Measurements from ENCODE around the gene ZNF750.

Gene ZNF750

DNA sequence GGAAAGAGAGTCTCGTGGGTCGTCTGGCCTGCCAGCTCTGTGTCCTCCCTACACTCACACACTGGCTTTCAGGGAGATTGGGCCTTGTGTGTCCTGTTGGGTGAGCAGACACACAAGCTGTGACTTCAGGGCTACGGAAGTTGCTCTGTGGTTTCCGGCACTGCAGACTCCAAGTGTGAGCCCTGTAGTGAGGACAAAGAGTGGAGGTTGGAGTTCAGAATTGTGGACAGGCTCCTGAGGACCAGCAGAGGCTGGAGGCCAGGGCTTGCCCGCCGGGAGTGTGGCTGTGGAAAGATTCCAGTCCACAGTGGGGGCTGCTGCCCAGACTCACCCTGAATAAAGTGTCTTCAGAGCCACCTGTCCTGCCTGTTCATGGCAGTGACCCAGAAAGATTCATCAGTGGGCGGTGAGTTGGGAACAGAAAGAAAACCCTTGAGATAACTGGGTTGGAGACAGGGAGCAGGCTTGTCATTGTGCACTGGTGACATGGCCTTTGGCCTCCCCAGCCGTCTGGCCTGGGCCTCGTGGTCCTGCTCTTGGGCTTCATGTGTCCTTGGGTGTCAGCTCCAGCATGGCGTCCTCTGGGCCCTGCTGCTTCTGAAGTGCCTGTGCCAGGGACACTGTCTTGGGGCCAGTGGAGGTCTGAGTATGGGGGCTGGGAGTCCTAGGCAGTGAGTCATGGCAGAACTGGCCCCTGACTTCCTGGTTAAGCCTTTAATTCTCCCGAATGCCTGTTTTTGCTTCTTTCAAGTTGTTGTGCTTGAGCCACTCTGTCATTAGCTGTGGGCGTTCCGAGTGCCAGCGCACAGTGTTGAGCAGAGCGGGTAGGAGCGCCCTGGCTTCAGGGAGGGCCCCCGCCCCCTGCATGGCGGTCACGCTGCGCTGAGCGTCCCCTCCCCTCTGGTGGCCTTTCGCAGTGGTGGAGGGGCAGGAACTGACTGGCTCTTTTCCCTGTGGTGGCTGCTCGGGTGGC lies 19.9 kb upstream of the ZNF750 start:
- DNase-seq (ENCODE audit: low spot score): no peak

DNA sequence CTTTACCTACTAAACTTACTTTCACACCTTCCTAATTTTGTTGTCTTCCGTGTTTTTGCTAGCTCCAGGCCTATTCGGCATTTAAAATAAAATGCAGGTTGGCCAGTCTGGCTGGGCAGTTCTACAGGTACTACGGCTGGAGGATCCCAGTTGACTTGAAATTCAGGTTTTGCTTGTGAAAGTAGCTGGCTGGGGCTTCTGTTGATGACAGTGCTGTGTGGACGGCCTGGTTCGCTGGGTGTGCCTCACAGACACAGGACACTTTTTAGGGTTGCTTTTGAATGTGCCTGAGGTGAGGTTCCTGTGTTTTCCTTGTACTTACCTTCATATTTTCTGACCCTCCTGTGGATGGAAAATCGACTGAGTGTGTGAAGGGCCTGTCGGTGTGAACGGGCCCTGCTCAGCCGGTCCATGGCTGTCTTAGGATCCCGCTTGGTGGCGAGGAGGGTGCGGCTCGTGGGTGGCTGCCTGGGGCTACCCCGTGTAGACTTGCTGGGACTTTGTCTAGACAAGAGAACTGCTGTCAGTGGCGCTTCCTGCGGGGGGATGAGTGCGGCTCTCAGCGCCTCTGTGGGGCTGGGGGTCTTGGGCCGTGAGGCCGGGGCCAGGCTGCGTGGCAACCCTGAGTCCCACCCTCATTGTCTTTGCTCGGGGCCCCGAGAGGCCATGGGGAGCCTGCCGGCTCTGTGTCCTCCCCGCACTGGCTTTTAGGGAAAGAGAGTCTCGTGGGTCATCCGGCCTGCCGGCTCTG lies 18.7 kb upstream of the ZNF750 start:
- DNase-seq (ENCODE audit: low spot score): no peak

DNA sequence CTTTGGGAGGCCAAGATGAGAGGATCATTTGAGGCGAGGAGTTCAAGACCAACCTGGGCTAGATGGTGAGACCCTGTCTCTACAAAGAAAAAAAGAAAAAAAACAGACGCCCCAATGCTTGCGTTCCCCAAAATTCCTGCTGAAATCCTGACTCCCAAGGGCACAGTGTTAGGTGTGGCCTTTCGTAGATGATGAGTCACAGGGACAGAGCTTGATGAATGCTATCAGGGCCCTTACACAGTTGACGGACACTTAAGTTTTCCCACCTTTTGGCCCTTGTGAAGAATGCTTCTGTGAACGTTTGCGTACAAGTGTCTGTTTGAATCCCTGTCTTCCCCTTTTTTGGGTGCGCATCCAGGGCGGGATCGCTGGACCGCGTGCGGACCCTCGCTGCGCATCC lies 16.5 kb upstream of the ZNF750 start:
- DNase-seq (ENCODE audit: low spot score): no peak

DNA sequence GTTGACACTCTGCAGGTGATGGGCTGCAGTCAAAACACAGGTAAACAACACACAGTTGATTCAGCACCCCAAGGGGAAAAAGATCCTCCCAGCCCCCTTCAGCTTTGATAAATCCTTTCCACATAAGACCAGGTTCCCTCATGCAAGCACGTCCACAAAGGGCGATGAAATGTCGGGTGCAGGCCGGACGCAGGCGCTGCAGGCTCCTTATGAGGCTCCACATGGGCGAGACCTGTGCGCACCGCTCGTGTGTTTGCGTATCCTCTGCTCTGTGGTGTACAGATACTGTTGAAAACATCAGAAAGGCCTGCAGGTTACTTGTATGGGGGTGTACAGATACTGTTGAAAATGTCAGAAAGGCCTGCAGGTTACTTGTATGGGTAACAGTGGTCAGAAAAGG lies 14.4 kb upstream of the ZNF750 start:
- DNase-seq (ENCODE audit: low spot score): no peak

DNA sequence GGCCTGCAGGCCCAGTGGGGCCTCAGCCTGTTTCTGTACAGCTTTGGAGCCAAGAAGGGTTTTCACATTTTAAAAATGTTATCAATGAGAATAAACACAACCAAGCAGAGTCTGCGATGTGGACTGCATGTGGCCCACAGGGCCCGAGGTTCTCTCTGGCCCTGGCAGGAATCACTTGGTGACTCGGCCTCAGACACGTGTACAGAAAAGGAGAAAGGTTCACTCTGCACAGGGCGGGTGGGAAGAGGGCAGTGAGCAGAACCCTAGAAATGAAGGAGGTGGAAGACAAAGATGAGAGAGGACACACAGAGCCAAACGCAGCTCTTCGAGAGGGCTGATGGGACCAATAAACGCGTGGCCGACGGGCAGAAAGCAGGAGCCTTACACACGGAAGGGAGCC lies 11.6 kb upstream of the ZNF750 start:
- DNase-seq (ENCODE audit: low spot score): no peak

DNA sequence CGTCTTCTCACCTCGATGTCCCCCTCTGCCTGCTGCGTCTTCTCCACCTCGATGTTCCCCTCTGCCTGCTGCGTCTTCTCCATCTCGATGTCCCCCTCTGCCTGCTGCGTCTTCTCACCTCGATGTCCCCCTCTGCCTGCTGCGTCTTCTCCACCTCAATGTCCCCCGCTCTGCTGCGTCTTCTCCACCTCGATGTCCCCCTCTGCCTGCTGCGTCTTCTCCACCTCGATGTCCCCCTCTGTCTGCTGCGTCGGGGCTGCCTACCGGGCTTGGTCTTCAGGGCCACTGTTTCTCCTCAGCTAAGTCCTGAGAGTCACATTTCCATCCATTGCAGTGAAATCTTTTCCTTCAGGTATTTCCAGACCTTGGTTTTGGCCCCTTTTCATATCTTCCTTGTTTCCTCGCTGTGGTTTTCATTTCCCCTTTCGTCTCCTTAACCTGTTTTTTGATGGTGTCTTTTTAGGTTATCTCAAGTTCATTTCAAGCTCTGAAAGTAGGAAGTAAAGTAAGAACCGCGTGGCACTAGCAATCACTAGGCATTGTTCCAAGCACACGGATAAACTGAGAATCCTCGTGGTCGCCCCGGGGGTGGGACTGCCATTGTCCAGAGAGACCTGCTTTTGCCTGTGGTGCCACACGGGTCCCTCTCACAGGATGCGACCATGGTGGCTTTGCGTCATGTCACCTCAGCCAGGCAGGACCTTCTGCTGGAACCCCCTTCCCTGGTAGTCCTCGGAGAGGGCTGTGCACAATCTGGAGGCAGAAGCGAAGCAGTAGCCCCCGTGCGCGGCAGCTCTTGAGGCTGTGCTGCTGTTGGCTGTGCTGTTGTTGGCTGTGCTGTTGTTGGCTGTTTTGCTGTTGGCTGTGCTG lies 9.5 kb upstream of the ZNF750 start:
- DNase-seq (ENCODE audit: low spot score): no peak

DNA sequence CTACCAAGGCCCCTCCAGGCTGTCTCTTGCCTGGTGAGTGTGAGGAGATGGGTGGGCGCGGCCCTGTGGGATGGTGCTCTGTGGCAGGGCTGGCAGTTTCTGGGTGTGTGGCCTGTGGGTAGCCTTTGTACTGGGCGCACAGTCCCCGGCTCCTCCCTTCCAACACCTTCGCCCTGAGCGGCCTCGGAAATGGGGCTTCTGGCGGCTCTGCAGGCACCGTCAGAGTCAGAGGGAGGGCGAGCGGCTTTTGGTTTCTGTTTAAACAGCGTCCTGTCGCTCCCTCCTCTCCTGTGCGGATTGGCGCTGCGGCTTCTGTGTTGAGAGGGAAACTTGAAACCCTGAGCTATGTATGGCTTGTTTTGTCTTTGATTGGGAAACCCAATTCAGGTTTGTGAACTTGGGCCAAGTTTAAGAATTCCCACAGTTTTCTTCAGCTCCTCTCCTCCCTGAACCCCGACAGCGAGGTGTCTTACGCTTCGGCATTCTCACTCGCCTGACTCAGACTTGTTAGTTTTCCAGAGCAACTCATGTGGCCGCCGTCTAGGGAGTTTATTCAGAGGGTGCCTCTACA lies 8.3 kb upstream of the ZNF750 start:
- DNase-seq (ENCODE audit: low spot score): no peak

DNA sequence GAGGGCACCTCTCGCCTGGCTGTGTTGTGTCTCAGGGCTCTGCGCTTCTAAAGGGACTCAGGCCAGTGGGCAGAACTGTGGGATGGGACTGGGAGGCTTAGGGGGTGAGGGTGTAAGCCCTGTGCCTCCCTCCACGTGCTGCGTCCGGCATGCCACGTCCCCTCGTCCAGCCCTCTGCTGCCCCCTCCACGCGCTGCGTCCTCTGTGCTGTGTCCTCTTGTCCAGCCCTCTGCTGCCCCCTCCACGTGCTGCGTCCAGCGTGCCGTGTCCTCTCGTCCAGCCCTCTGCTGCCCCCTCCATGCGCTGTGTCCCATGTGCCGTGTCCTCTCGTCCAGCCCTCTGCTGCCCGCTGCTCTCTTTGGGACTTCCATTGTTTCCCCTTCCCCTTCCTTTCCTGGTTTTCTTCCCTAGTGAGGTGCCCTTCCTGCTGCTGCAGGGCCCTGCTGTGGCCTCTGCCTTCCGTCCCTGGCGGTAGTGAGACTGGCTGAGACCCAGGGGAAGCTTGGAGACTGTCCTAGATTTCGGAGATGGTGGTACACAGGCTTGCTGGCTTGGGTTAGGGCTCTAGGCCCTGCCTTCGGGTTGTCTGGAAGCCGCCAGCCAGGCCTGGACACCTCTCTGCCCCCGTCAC lies 6.4 kb upstream of the ZNF750 start:
- DNase-seq (ENCODE audit: low spot score): no peak

DNA sequence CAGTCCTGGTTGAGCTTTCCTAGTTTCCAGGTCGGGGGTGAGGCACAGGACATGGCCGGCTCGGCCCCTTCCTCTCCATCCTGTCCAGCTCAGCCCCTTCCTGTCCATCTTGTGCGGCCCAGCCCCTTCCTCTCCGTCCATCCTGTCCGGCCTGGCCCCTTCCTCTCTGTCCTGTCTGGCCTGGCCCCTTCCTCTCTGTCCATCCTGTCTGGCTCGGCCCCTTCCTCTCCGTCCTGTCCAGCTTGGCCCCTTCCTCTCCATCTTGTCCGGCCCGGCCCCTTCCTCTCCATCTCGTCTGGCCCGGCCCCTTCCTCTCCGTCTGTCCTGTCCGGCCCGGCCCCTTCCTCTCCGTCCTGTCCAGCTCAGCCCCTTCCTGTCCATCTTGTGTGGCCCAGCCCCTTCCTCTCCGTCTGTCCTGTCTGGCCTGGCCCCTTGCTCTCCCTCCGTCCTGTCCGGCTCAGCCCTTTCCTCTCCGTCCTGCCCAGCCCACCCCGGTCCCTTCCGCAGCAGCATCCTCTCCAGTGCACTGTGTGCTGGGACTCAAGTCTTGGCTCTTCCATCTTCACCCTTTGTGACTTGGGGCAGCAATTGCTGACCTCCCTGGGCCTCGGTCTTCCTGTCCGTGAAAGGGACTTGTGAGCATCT lies 5.5 kb upstream of the ZNF750 start:
- DNase-seq (ENCODE audit: low spot score): no peak

DNA sequence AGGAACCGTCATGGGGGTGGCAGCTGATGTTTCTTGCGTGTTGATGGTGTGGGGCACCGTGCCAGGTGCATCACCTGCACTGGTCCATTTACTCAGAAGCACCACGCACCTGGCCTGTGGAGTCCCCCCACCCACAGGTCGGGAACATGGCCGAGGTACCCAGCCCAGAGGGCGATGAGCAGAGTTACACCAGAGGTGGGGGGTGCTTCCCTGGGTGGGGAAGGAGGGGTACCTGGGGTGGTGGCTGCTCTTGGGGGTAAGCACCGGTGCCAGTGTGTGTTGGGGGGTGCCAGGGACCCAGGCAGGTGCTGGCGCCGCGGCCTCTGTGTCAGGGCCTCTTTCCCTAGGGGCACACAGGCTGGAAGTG lies 5.0 kb upstream of the ZNF750 start:
- no peak for DNase-seq (ENCODE audit: low spot score)

DNA sequence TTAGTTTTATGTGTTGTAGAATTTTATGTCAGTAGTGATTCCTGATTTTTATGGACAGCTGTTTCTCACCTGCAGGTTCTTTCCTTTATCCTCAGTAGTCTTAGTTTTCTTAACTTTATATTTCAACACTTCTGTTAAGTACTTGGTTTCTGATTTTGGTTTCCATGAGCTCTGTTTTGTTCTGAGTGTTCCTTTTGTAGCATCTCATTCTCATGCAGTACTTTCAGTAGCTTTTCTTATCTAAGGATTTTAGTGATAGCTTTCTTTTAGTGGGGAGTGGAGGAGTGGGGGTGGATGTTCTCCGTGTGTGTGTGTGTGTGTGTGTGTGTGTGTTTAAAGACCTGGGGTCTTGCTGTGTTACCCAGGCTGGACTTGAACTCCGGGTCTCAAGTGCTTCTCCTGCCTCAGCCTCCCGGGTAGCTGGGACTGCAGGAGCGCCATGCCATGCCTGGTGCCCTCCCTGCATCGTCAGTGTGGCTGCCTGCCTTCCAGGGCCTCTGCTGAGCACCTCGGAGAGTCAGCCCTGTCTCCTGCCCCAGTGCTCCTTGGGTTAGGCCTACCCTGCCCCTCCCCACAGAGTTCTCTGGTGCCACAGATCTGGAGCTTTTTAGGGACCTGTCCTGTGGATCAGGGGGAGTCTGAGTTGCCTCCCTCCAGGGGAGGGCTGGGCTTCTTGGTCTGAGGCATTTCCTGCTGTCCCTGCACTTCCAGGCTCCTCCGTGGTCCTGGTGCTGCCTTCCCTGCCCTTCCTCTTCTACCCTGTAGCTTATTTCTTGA lies 4.3 kb upstream of the ZNF750 start:
- DNase-seq (ENCODE audit: low spot score): no peak

DNA sequence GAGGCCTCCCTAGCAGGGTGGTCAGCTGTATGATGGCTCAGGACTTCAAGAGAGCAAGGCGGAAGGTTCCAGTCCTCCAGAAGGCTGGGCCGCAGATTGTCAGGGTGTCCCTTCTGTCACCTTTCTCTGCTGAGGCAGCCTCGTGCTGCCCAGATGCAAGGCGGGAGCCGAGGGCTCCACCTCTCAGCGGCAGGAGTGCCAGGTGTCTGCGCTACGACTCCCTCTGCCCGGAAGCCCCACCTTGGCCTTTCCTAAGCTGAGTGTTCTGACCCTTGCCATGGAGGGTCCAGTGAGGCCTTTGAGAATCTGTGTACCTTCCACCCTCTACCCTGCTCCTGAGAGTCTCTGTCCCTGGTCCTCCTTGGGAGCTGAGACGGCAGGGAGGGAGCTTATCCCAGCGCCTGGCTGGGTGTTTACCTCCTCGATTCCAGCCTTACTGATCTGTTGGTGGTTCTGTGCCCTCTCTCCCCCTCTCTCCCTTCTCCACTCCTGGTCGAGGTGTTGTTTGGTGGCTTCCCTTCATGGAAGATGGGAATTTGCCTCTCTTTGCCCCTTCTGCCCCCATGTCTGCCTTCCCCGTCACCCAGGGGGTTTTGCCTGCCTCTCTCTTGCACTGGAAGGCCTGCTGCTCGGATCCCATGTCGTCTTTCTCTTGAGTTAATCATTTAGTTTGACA lies 2.2 kb upstream of the ZNF750 start:
- DNase-seq (ENCODE audit: low spot score): no peak

DNA sequence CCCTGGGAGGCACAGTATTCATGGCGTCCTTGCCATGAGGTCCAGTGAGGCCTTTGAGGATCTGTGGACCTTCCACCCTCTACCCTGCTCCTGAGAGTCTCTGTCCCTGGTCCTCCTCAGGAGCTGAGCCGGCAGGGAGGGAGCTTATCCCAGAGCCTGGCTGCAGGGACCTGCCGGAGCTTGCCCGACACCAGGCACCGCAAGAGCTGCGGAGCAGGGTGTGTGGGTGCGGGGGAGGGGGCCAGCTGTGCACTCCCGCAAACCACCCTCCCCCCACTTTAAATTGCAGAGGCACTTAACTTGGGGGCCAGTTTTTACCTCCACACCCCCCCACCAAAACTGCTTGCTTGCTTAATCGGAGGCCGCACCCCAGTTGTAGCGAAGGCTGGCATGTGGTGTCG lies 609 bp upstream of the ZNF750 start:
- no peak for DNase-seq (ENCODE audit: low spot score)

DNA sequence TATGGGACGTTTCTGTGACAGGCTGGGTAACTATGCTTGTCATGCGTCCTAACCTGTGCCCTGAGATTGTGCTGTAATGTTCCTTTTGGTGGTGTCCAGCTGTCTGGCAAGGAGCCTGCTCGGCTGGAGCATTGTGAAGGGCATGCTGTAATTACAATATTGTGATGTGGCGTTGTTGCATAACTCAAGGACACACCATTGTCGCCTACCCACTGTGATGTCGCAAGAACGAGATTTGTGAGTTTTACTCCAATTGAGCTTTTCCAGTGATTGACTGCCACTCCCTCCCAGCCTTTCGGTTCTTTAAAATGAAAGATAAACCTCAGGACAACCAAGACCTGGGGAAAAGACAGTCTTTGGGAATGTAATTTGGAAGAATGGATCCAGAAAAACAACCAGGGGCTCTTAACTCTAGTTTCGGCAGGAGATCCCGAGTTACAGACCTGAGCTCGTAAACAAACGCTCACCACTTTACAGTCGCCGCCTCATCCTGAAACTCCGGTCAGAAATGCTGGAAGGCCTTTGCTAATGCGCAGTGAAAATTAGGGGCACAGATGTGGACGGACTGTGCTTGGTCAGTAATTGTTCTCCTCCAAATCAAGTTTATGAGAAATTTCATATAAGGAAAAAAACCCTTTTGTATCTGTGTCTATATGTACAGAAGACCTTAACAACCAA lies 1.3 kb downstream of the ZNF750 start:
- DNase-seq (ENCODE audit: low spot score): no peak

DNA sequence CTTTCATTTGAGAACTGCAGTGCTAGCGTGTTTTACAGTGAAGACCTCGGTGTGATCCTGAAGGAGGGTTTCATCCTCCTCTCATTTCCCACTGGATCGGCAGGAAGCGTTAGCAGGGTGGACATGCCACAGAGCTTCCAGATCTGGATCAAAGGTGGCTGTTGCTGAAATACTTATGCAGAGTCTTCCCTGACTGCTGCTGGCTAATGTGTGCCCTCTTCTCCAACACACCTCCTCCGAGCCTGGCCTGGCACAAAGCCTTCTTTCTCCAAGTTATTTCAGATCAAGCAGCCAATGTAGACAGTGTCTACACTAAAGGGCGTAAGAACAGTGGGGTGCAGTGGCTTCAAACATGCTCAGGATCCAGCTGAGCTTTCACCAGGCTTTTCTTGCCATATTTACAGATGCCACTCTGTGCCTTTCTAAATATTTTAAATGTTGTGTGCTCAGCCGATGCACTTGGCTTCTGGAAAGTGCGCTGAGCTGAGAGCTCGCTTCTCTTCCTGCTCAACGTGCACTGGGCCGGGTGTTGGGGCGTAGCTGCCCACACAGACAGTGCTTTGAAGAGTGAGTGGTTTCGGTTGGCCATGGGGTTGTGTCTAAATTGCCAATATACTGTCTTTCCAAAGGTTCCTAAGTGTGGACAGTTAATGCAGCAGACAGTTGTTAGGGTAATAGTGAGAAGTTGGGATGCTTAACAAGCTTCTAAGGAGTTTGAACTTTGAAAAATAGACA lies 2.1 kb downstream of the ZNF750 start:
- DNase-seq (ENCODE audit: low spot score): no peak

DNA sequence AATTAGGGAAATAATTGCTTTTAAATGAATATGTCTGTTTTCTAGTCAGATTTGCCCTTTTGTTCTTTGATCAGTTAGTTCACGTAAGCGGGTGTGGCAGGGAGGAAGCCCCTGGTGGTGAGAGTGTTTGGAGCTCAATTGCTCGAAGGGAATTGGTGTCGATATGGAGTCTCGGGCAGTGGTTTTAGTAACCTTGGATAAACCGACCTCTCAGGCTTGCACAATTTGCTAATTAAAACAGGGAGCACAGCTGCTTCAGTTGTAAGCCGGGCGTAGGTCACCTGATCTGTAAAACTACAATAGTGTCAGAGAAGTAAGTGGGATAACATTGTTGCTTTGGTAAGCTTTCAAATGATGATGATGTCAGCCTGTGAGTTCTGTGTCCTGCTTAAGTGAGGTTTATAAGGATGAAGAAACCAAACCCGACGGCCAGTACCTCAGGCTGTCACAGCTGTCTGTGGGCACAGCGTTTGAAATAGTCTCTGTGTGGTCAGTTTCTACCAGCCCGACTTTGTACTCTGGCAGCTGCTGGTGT lies 2.9 kb downstream of the ZNF750 start:
- DNase-seq (ENCODE audit: low spot score): no peak

DNA sequence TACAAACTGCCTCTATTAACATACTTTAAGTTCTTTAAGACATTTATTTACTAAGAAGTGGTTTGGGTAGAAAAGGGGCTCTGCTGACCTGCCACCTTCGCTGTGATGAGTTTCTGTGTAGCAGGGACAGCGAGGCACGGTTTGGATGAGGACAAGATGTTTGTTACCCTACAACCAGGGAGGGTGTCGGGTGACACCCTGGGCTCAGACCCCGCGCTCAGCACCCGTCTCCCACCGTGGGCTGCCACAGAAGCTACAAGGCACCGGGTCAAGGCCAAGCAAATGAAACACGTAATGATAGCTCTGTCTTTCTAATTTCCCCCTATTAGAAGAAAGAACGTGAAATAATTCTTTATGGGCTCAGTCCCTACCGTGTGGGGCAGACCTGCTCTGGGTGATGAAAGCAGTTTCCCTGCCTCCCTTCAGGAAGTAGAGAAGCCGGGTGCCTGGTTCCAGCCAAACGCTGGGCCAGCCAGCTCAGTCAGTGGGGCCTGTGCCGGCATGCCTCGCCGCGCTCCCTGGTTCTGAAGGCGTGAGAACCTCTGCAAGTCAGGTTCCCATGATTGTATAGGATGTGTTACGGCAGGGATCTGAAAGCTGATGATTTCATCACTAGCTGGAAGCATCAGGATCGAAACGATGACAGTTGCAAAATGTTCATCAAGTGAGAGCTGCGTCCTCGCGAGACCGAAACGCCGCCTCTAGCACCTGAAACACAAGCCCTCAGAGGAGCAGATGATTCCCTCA lies 3.9 kb downstream of the ZNF750 start:
- DNase-seq (ENCODE audit: low spot score): no peak
